OCI-M2 (cell line): Measurements from ENCODE around the gene PEAK1.
A peak's percentile ranks its signal among the peaks of the same experiment; 100 is the strongest.
"Not testable (repeated sequence)": the region's sequence is repeated elsewhere in the genome, so short reads cannot be mapped to it uniquely, and the experiment has no call there.

ENCODE experiments used
- DNase-seq: peaks from one replicate; lab custom pipeline; 2025; ENCODE audit not compliant: unreplicated experiment; lab: John Stamatoyannopoulos, UW

PEAK1 gene

DNA sequence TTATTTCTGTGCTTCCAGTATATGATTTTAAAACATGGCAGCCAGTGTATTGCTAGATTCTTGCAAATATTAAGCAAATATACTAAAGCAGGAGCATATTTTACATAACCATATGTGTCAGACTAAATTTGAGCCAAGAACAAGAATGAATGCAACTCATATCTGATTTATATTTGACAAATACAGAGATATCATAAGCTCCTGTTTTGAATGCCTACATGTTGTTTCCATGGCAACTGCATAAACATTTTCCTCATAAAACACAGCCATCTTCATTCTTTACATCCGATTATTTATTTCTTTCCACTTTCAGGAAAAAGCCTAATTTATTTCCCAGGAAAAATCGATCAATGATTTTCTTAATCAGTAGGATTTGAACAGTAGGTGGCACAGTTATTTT lies 176.8 kb downstream of the PEAK1 start:
- no peak for DNase-seq

DNA sequence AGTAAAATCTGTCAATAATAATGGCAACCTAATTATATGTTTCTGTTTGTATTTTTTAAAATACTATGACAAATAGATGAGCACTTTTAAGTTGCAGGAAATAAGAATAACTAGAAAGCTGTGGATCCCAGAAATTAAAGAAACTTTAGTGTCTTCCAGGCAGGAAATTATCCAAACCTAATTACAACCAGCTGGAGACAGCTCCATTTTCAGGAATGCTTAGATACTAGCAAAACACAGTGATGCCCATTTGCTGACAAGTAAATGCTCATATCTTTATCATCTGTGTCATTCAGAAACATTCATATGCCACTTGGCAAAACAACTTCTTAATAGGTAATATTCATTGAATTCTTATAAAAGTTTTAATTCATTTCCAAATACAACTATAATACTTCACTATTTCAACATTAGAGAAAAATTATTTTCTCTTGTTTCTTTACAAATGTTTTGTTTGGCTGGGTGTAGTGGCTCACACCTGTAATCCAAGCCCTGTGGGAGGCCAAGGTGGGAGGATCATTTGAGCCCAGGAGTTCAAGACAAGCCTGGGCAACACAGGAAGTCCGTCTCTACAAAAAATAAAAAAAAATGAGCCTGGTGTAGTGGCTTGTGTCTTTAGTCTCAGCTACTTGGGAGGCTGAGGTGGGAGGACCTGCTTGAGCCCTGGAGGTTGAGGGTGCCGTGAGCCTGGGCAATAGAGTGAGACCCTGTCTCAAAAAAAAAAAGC lies 179.9 kb downstream of the PEAK1 start:
- DNase-seq, result no peak

DNA sequence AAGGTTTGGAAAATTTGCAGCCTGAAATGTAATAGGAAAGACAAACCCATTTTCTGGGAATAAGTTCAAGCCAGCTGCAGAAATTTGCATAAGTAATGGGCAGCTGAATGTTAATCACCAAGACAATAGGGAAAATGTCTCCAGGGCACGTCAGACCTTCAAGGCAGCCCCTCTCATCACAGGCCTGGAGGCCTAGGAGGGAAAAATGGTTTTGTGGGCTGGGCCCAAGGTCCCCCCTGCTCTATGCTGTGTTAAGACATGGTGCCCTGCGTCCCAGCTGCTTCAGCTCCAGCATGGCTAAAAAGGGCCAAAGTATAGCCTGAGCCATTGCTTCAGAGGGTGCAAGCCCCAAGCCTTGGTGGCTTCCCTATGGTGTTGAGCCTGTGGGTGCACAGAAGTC lies 184.3 kb downstream of the PEAK1 start:
- no peak for DNase-seq

DNA sequence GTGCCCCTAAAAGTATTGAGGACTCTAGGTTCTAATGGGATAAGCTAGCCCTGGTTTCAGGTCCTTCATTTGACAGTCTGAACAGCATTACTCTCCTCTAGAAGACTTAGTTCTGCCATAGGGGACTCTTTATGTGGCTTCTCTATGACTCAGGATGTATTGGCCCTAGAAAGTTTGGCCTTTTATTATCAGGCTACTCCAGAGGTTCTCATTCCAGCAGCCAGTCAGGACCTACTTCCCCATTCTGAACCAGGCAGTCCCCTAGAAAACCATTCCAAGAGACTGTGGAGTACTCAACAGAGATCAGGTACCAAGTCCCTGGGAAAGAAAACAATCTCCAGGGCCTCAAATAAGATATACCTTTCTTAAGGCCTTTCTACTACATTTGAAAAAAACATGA lies 191.1 kb downstream of the PEAK1 start:
- DNase-seq, result peak; percentile 23

DNA sequence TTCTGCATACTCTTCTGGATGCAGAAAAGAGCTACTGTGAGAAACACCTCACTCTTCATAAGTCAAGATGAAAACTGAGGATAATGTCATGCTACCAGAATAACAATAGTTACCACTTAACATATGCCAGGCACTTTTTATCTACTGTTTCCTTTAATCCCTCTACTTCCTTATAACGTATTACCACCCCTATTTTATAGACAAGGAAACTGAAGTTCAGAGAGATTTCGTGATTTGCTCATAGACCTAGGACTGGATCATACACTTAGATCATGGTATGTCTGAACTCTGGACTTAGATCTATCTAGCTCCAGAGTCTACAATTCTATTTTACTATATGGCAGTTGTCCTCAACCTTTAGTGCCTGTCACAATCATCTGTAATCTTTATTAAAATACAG lies 193.3 kb downstream of the PEAK1 start:
- DNase-seq, result no peak

DNA sequence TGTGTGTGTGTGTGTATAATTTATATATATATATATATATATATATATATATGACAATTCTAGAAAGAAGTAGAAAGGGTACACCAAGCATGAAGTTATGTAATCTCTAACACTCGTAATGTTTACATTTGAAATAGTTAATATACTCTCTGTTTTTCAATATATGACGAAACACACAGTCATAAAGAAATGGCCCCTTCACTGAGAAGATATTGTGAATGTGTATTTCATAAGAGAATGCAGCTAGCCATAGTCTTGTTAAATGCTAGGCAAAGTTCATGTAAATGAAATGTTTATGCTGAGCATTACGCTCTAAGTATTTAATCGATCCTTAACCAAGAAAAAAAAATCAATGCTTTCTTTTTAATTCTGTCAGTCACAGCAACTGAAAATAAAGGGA lies 194.3 kb downstream of the PEAK1 start:
- no peak for DNase-seq

DNA sequence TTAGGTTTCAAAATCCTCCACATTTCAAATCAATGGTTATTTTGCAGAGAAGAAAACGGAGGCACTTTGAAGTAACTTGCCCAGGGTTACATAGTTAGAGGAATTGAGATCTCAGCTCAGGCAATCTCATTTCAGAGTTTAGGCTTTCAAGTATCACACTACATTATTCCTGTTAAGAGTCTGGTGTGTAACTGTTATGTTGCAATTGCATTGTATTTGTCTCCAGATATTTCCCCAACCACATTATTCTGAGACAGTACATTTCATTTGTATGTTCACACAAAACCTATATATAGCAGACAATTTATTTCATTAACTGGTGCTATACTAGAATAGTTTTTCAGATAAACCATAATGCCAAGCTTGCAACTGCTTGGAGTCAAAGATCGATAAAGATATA lies 194.8 kb downstream of the PEAK1 start:
- no peak for DNase-seq

DNA sequence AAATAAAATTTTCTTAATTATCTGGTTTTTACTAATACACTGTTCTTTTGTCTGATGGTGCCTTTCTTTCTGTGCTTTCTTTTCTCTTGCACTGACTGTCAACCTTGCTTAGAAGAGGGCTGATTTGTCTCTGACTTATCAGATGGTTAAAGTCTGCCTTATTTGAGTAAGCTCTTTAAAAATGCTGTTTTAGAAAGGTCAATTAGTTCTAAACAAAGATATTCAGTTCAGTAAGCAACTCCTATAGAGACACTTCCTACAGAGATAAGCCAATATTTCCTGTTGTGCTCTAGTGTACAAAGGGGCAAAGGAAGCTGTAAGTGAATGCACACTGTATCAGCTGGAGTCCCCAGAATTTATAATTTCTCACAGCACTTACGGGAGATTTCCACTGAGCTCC lies 195.6 kb downstream of the PEAK1 start:
- no peak for DNase-seq

DNA sequence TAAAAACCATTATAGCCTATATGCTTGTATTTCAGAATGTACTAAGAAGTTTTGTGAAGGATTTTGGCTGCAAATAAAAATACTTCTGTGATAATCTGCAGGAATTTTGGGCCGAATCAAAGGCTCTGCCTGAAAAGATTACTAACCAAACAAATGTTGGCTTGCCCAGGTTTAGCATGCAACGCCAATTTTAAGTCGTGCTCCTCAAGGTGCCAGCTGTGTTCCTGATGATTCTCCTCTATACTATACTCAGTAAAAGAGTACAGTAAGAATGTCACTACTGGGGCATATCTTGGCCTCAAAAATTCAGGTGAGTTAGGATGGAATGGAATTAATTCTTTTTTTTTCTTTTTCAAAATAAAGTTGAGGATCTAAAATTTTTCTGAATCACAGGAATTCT lies 198.2 kb downstream of the PEAK1 start:
- no peak for DNase-seq

DNA sequence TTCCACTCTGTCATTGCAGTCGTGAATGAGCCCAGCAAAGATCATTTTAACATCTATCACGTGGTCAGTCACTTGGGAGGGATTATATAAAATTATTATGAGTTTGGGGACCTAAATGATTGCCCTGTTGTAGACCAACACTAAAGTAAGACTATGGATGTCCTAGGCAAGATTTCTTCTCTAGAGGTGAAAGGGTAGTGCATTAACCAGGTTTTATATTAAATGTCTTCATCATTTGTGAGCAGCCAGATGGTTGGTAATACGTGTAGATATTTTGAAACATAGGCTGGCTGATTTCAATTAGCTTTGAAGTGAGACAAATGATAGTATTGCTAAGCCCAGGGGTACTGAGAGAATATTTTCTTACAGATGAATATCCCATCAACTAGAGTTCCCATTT lies 198.7 kb downstream of the PEAK1 start:
- DNase-seq, result no peak

DNA sequence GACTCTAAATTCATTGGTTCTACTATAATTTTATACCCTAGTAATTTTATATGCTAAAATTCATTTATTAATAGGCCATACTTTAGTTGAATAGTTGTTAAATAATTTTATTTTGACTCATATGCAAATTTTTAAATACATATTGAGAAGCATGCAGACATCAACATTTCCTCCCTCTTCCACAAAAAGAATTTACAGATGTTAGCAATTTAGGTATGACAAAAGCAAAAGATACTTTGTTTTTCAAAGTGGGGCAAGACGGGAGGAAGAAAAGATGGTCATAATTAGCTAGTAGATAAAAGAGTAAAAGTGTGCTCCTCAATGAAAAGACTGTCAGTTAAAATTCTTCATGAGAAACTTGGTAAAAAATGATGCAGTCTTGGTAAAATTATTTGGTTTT lies 200.1 kb downstream of the PEAK1 start:
- no peak for DNase-seq

DNA sequence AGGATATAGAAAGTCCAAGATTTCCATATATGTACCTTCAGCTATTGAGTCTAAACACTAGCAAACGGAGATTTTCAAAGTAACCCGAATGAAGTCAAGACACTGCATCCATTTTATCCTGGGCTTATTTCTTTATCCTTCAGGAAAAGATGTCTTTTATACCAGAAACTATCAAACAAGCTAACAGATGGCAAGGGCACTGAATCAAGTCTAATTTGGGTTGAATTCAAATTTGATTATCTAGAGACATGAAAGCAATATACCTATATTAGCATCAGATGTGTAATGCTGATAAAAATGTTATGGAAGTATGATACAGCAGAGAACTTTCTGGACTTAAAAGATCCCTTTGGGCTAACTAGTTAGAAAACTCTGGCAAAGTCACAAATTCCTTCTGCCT lies 210.7 kb downstream of the PEAK1 start:
- no peak for DNase-seq

DNA sequence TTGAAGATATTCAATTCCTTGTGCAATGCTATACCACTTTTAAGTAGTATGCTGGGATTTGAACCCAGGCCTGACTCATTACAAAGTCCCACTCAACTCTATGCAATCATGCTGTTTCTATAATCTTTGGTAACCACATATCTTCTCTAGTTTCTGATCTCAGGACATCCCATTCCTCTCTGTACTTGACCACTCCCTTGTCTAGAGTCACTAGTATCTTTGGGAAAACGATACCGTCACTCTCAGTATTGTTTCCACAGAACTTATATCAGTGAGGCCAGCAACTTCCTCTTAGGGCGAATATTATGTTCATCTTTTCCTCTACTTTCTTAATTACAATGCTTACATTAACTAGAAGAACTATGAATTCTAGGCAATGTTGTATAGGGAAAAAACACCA lies 211.7 kb downstream of the PEAK1 start:
- DNase-seq, result no peak

DNA sequence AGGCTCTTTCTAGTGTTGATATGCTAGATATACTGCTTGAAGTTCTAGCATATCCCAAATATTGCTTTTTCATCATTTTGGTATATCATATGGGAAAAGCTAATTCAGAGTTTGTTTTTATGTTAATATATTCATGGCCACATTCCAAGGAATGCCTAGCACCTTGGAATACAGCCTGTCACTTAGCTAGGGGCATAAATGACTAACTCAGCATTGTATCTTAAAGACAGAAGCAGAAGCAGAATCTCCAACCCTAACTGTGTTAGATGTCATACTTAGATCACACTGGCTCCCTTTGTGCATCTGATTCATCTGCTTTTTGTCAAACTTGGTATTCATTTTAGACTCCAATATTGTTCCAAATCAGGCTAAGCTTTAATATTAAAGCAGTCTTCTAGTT lies 218.2 kb downstream of the PEAK1 start:
- no peak for DNase-seq

DNA sequence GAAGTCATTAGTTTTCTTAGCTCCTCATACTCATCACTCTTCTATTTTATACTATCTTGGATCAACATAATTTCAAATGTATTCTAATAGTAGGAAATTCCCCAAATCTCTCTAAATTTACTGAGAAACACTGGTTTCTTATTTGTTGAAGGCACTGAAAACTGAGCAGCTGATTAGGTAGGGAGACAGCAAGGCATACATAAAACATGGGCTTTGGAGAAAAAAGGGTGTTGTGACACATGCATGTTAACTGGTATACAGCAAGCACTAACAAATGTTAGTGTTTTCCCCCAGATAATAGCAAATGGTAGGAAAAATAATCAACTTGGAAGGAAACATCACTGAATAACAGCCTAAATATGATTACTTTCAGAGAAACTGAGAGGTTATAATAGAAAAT lies 223.5 kb downstream of the PEAK1 start:
- DNase-seq, result no peak

DNA sequence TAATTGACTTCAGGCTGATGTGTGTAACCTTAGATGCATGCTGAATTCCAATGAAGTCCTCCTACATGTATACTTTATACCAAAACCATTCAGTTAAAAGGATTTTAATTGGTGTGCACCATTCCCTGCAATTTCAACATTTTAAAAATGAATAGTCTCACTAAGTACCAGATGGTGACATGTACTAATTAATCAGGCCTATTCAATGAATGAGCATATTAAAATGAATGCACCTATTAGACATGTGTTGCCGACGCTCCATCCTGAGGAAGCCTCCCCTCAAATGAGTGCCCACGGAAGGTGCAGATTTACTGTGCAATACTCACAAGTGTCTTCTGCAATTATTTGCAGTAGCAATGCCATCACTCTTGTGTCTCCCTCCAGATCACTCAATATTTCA lies 224.3 kb downstream of the PEAK1 start:
- no peak for DNase-seq

DNA sequence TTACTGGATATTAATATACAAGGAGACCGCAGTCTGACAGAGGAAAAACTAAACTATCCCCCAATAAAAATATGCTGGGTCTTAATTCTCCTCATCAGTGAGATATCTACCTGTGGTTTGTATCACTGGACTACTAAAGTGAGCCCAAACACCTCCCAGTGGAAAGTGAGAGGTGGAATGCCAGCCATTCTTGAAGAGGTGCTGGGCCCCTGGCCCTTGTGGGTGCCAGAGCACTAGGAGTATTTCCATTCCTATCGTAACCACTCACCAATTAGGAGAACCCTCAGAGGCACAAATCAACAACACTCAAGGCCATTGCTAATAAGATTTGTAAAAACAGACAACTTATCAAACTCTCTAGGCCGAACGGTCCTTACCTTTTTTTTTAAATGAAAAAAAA lies 227.5 kb downstream of the PEAK1 start:
- no peak for DNase-seq

DNA sequence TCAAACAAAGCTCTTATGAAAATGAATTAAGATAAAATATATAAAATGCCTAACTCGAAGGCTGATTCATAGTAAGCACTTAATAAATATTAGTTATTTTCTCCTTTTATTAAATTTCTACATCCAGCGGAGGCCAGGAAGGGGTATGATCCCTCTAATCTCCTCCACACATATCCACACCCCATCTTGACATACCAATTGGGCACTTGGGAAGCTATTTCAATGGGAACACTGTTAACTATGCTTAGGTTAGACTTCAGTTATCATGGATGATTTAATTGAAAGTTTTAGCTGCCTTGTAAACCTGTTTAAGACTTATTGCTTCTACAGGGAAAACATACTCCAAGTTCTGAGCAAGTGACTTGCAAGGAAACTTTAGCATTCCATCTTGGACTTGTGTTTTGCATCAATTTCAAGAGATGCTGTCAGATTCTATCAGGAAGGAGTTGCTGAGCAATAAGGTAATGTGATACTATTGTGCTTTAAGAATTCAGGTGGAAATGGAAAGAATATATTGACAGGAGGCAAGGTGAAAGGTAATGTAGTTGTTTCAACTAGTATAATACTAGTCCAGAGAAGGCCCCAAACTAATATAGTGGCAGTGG lies 228.6 kb downstream of the PEAK1 start:
- no peak for DNase-seq

DNA sequence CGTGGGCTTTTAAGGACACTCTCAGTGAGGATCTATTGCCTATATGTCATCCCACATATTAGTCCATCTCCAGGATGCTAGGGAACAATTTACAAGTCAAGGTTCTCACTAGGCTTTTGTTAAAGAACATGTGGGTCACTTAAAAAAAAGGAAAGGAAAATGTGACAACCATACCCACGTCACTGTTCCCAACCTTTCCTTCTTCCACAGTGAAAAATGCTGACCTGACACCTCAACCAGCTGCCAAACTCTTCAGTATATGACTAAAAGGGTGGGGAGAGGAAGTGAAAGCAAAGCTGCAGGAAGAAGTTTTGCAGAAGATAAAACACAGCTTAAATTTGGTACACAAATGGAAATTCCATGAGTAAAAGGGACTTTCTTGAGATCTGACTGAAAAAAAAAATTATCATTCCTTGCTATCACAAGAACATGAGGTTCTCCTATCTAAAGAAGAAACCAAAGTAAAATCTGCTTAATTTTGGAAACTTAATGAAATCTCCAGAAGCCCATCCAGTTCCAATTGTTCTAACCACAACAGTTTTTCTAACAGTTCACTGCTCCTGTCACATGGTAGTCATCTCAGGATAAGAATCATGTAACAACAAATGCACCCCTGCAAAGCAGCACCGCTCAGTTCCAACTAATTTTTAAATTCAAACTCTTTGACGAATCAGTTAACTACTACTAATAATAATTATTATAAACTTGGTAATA lies 232.0 kb downstream of the PEAK1 start:
- no peak for DNase-seq

DNA sequence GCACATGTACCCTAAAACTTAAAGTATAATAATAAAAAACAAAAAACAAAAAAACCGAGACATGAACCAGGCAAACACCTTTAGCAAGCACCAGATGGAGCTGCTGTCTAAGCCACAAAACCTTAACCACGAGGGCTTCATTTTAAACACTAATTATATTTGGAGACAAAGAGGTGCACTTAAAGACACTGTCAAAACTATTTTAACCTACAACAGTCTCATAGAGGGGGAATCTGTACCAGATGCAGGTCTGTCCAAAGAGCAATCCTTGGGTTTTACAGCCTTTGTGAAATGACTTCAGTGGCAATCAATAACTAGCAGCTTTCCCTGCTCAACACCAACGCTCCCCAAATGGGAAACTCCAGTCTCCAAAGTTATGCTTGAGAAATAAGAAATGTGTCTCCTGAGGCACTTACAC lies 233.3 kb downstream of the PEAK1 start:
- no peak for DNase-seq

DNA sequence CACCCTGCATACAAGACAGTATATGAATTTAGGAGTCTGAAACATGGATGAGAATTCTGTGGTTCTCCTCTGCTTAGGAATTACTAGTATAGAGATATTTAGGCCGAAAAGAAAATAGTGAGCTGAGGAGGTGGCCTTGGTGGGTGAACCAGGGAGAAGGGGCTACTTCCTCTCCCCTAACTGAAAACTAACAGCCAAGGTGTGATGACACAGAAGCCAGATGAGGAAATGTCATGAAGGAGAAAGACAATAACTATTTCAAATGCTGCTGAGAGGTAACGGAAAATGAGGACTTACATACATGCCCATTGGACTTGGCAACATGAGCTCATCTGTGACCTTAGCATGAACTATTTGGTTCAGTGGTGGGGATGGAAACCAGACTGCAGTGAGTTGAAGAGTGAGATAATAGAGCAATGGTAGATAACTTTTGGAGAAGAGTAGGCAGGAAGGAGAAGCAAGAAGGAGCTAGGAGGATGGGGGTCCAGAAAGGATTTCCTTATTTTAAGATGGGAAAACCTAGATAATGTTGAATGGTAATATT lies 234.6 kb downstream of the PEAK1 start:
- DNase-seq, result no peak

DNA sequence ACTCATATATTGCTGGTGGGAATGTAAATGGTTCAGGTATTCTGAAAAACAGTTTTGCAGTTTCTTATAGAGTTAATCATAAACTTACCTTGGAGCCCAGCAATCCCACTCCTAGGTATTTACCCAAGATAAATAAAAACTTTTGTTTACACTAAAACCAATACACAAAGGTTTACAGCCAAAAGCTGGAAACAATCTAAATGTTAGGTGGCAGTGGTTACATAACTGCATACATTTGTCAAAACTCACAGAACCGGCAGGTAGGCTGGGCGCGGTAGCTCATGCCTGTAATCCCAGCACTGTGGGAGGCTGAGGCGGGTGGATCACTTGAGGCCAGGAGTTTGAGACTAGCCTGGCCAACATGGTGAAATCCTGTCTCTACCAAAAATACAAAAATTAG lies 235.6 kb downstream of the PEAK1 start:
- DNase-seq, result not testable (repeated sequence)
